Bronchial epithelial cell (primary cell): Measurements from ENCODE around the gene CRAMP1. TPM values are rescaled to one million over a fixed set of nuclear protein-coding genes. Genes with fewer than 3 reads are reported as not detected.

ENCODE experiments used
- DNase-seq: peaks from one replicate; pipeline ENCODE4 v3.0.0-alpha.2; 2010; ENCODE audit warnings: low read depth
- FAIRE-seq: peaks from 2 replicates; lab custom pipeline; 2011; peaks lifted over from hg19 to GRCh38; lab: Jason Lieb, UNC
- H3K27me3 ChIP-seq: 2 replicates; pipeline ENCODE4 v1.5.1; 2011; ENCODE audit warnings: low read length; ENCODE audit not compliant: control insufficient read depth, insufficient read depth
- H3K36me3 ChIP-seq: 2 replicates; pipeline ENCODE4 v1.5.1; 2011; ENCODE audit warnings: low read length; ENCODE audit not compliant: control insufficient read depth, insufficient read depth
- H3K4me3 ChIP-seq: 2 replicates; pipeline ENCODE4 v1.5.1; 2011; ENCODE audit warnings: mild to moderate bottlenecking, low read depth, low read length, control low read depth
- CTCF ChIP-seq: IDR thresholded peaks from 2 replicates; pipeline ENCODE4 v1.5.1; 2011; ENCODE audit warnings: mild to moderate bottlenecking, moderate library complexity, low read length, control low read depth, inconsistent platforms; ENCODE audit not compliant: insufficient read depth, severe bottlenecking
- total RNA-seq: library from RNA; depleted of rRNA; stranded (reverse); fragments of >200 nt; gene quantifications from 2 replicates; pipeline ENCODE4 v1.2.1, GENCODE V29; 2014

Gene CRAMP1
- total RNA-seq, 1 donor from 2014 or later: 3.9 TPM

GRCh38 chr16:1723450-1724147 lies 111.4 kb downstream of the CRAMP1 start:
- peak; percentile 74 for TF ChIP-seq CTCF
- Histone ChIP-seq H3K27me3 (no peaks in the 10 kb centered on the region), H3K4me3 (no peak overlapping the region), H3K36me3 (peaks cover 13% of the 10 kb centered on the region)
- FAIRE-seq: no peak
- peak; percentile 41 for DNase-seq

GRCh38 chr16:1724491-1724890 lies 112.3 kb downstream of the CRAMP1 start:
- Histone ChIP-seq H3K36me3 (peaks cover 18% of the 10 kb centered on the region), H3K27me3 (no peaks in the 10 kb centered on the region), H3K4me3 (no peak overlapping the region)
- TF ChIP-seq CTCF: no peak
- DNase-seq: no peak
- FAIRE-seq: no peak

GRCh38 chr16:1726661-1727502 lies 114.7 kb downstream of the CRAMP1 start:
- peaks cover 20% of the 10 kb centered on the region for H3K36me3 ChIP-seq

More at GRCh38 chr16:1726661-1727502, 114.7 kb downstream of the CRAMP1 start:
- DNase-seq (no peak), FAIRE-seq (peak; percentile 97)
- H3K27me3 ChIP-seq: no peaks in the 10 kb centered on the region
- no peak for TF ChIP-seq CTCF
- no peak overlapping the region for H3K4me3 ChIP-seq

Other genes starting within 250 kb of the CRAMP1 start
- 2.4 and 3.2 TPM in 2 replicates for gene UNKL, start 197.7 kb upstream of the CRAMP1 start, total RNA-seq
- 28.4 and 30.1 TPM in 2 replicates for gene UQCC4, start 191.6 kb upstream of the CRAMP1 start, total RNA-seq
- gene PERCC1, start 181.3 kb upstream of the CRAMP1 start, total RNA-seq: not detected in 2 replicates
- gene CCDC154, start 167.8 kb upstream of the CRAMP1 start, total RNA-seq: under 0.01 and 0.51 TPM in 2 replicates
- 36.6 and 46.7 TPM in 2 replicates for gene CLCN7, start 137.3 kb upstream of the CRAMP1 start, total RNA-seq
- under 0.01 TPM in 1 of 2 replicates, not detected in the other for gene PTX4, start 123.4 kb upstream of the CRAMP1 start, total RNA-seq
- gene TELO2, start 119.0 kb upstream of the CRAMP1 start, total RNA-seq: 6.4 and 8.2 TPM in 2 replicates
- under 0.01 TPM in 1 of 2 replicates, not detected in the other for gene TMEM204, start 78.7 kb upstream of the CRAMP1 start, total RNA-seq
- gene IFT140, start 288 bp upstream of the CRAMP1 start, total RNA-seq: 10.8 and 12.4 TPM in 2 replicates
- gene JPT2, start 65.9 kb downstream of the CRAMP1 start, total RNA-seq: 55.0 and 59.2 TPM in 2 replicates
- gene MAPK8IP3, start 93.8 kb downstream of the CRAMP1 start, total RNA-seq: 24.5 and 28.7 TPM in 2 replicates
- gene NME3, start 159.2 kb downstream of the CRAMP1 start, total RNA-seq: 48.5 and 56.9 TPM in 2 replicates
- gene EME2, start 160.4 kb downstream of the CRAMP1 start, total RNA-seq: 5.8 and 6.1 TPM in 2 replicates
- 71.3 and 74.8 TPM in 2 replicates for gene MRPS34, start 160.8 kb downstream of the CRAMP1 start, total RNA-seq
- gene SPSB3, start 170.2 kb downstream of the CRAMP1 start, total RNA-seq: 35.5 and 48.2 TPM in 2 replicates
- 60.2 and 82.9 TPM in 2 replicates for gene NUBP2, start 170.6 kb downstream of the CRAMP1 start, total RNA-seq
- gene IGFALS, start 181.3 kb downstream of the CRAMP1 start, total RNA-seq: under 0.01 TPM in 1 of 2 replicates, not detected in the other
- gene HAGH, start 214.5 kb downstream of the CRAMP1 start, total RNA-seq: 60.0 and 91.8 TPM in 2 replicates
- 61.6 and 61.9 TPM in 2 replicates for gene FAHD1, start 214.8 kb downstream of the CRAMP1 start, total RNA-seq